Brain microvascular endothelial cell (primary cell): ENCODE data around the gene TAC4.
A peak's percentile ranks its signal among the peaks of the same experiment; 100 is the strongest.

Experiments
- DNase-seq: peaks from one replicate; pipeline ENCODE4 v3.0.0-alpha.2; 2020
- H3K27ac ChIP-seq: fragments of 250-450 bp; sonication (Bioruptor Pico); 2 replicates; pipeline ENCODE4 v1.5.1; 2020; ENCODE audit warnings: mild to moderate bottlenecking, moderate library complexity
- H3K27me3 ChIP-seq: fragments of 250-450 bp; sonication (Bioruptor Pico); replicated peaks from 2 replicates; pipeline ENCODE4 v1.5.1; 2020; ENCODE audit warnings: mild to moderate bottlenecking
- H3K36me3 ChIP-seq: fragments of 250-450 bp; sonication (Bioruptor Pico); replicated peaks from 2 replicates; pipeline ENCODE4 v1.5.1; 2020; ENCODE audit warnings: mild to moderate bottlenecking
- H3K4me3 ChIP-seq: 2 replicates; pipeline ENCODE4 v1.5.1; 2011; ENCODE audit warnings: low read depth, mild to moderate bottlenecking, control low read depth, low read length, moderate library complexity
- in situ Hi-C: cut with HindIII; loops from 2 replicates; pipeline ENCODE4 v1.10.0; 2017; ENCODE audit warnings: low sequenced_read_pairs, low pct_ligation_motif_present
- TF ChIP-seq, protein P1 (sequence below): IDR thresholded peaks from 2 replicates; pipeline ENCODE4 v1.5.1; 2011; ENCODE audit warnings: low read depth, mild to moderate bottlenecking, moderate library complexity, low read length, control low read depth, inconsistent platforms; ENCODE audit errors: missing control alignments

TAC4 gene

DNA sequence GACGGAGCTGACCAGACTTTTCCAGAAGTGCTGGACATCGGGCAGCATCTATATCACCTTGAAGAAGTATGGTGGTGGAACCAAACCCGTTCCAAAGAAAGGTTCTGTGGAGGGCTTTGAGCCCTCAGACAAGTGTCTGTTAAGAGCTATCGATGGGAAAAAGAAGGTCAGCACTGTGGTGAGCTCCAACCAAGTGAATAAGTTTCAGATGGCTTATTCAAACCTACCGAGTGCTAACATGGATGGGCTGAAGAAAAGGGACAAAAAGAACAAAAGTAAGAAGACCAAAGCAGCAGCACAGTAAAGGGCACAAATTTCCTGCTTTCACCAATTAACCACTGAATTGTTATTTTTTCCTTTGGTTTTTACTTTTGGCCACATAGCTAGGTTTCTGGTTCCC lies 52.5 kb downstream of the TAC4 start:
- in situ Hi-C loops = no loop called here
- Histone ChIP-seq H3K36me3 (peaks cover 36% of the 10 kb centered on the region), H3K27ac (no peak overlapping the region)

DNA sequence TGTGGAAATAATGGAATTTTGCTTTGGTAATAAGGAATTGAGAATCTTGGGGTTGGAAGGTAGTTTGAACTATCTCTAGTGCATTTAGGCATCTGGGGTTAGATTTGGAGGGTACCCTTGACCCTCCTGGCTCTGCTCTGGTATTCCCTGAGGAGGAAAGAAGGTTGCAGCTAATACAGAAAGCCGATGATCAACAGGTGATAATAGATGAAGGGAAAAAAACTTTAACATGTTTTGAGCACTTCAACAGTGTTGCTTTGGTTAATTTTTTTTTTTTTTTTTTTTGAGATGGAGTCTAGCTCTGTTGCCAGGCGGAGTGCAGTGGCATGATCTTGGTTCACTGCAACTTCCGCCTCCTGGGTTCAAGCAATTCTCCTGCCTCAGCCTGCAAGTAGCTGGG lies 54.6 kb downstream of the TAC4 start:
- in situ Hi-C loops = no loop called here
- TF ChIP-seq, protein P1, sequence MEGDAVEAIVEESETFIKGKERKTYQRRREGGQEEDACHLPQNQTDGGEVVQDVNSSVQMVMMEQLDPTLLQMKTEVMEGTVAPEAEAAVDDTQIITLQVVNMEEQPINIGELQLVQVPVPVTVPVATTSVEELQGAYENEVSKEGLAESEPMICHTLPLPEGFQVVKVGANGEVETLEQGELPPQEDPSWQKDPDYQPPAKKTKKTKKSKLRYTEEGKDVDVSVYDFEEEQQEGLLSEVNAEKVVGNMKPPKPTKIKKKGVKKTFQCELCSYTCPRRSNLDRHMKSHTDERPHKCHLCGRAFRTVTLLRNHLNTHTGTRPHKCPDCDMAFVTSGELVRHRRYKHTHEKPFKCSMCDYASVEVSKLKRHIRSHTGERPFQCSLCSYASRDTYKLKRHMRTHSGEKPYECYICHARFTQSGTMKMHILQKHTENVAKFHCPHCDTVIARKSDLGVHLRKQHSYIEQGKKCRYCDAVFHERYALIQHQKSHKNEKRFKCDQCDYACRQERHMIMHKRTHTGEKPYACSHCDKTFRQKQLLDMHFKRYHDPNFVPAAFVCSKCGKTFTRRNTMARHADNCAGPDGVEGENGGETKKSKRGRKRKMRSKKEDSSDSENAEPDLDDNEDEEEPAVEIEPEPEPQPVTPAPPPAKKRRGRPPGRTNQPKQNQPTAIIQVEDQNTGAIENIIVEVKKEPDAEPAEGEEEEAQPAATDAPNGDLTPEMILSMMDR = no peak
- no peak overlapping the region for H3K4me3 ChIP-seq
- H3K36me3 ChIP-seq = peaks cover 25% of the 10 kb centered on the region
- H3K27me3 ChIP-seq = no peaks in the 10 kb centered on the region
- H3K27ac ChIP-seq = no peak overlapping the region
- DNase-seq = no peak

More for the DNA sequence above, 52.5 kb downstream of the TAC4 start:
- DNase-seq = no peak
- TF ChIP-seq, protein P1 = no peak
- H3K27me3 ChIP-seq = no peaks in the 10 kb centered on the region
- no peak overlapping the region for H3K4me3 ChIP-seq

DNA sequence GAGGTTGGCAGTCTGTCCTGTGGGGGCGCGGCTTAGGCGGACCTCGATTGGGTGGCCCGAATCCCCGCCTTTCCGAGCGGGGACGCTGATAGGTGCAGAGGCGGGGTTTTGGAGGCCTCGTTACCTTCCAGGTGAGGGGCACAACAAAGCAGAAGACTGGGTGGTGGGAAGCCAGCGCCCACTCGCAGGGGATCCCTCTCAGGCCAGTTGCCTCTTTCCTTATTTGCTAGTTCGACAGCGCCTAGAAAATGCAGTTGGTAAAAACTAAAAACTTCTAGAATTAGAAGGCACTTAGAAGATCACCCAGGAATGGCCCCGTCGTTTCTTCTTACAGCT lies 58.7 kb downstream of the TAC4 start:
- H3K4me3 ChIP-seq = peak overlapping the region; percentile 100
- H3K36me3 ChIP-seq = peaks cover 16% of the 10 kb centered on the region
- H3K27ac ChIP-seq = no peak overlapping the region
- in situ Hi-C loops = no loop called here
- no peak for DNase-seq
- TF ChIP-seq, protein P1 = no peak
- no peaks in the 10 kb centered on the region for H3K27me3 ChIP-seq

DNA sequence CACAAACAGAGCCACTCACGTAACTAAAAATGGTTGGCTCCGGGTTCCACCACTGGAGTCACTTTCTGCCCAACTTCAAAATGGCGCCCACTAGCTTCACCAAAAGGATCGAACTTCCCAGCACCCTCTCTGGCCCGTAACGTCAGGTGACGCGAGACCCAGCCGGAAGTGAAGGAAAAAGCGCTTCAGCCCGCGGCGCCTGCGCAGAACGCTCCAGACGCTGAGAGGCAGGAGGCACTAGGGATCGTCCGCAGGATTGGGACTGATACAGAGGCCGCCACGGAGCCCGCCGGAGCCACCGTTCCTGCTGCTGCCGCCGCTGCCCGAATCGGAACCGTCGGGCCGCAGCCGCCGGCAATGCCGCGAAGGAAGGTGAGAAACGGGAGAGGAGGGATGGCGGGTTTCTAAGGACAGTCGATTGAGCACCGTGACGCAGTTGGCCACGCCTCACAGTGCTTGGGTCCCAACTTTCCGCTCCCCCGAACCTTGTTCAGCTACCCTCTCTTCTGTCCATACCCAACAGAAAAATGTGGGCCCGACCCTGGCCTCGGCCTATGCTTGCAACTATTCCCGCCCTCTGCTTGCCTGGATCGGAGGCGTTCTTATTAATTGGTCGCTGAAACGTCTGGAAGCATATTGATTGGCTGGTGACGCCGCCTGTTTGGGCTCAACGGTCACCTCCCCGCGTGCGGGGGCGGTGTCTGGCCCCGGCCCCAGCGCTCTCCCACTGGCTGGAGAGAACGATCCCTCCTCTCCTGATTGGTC lies 59.2 kb downstream of the TAC4 start, which contains the start of gene KAT7:
Gene KAT7 (plus strand): TSS at position 204 of the 765 bp plus-strand sequence. CDS start 154 bp downstream, at position 358.
- in situ Hi-C loops = no loop called here
- TF ChIP-seq, protein P1 = no peak
- peak; percentile 99 for DNase-seq
- Histone ChIP-seq H3K27me3 (no peaks in the 10 kb centered on the region), H3K4me3 (peak within 1 kb of the TSS; percentile 100), H3K27ac (peak within 1 kb of the TSS; percentile 96), H3K36me3 (peaks cover 15% of the 10 kb centered on the region)
